Ectodermal cell (in vitro differentiated cells): ENCODE measurements around the gene CEP85L.

Experiments used
- H3K27ac ChIP-seq: 2 replicates; pipeline ENCODE4 v1.7.0; 2013; ENCODE audit warnings: mild to moderate bottlenecking, low read depth, low read length; ENCODE audit not compliant: insufficient read depth, poor library complexity, severe bottlenecking
- H3K27me3 ChIP-seq: 2 replicates; pipeline ENCODE4 v1.7.0; 2013; ENCODE audit warnings: mild to moderate bottlenecking, low read length; ENCODE audit not compliant: insufficient read depth, control insufficient read depth, poor library complexity, severe bottlenecking
- H3K36me3 ChIP-seq: one replicate; pipeline ENCODE4 v1.7.0; 2013; ENCODE audit warnings: low read length; ENCODE audit not compliant: control insufficient read depth, insufficient read depth
- H3K4me1 ChIP-seq: one replicate; pipeline ENCODE4 v1.7.0; 2013; ENCODE audit warnings: low read length; ENCODE audit not compliant: control insufficient read depth, insufficient read depth
- H3K4me3 ChIP-seq: 2 replicates; pipeline ENCODE4 v1.7.0; 2013; ENCODE audit warnings: low read depth, low read length, control low read depth; ENCODE audit not compliant: insufficient read depth
- H3K9me3 ChIP-seq: 2 replicates; pipeline ENCODE4 v1.7.0; 2013; ENCODE audit warnings: mild to moderate bottlenecking, low read length, moderate library complexity; ENCODE audit not compliant: control insufficient read depth
- WGBS, 2 experiments: methylation state at CpG; one replicate each; pipeline ENCODE4 v1.1.7; 2013; ENCODE audit warnings: missing lambda C conversion rate in 2 of 2; 5-methylcytosine and 5-hydroxymethylcytosine counted together

Gene CEP85L

DNA sequence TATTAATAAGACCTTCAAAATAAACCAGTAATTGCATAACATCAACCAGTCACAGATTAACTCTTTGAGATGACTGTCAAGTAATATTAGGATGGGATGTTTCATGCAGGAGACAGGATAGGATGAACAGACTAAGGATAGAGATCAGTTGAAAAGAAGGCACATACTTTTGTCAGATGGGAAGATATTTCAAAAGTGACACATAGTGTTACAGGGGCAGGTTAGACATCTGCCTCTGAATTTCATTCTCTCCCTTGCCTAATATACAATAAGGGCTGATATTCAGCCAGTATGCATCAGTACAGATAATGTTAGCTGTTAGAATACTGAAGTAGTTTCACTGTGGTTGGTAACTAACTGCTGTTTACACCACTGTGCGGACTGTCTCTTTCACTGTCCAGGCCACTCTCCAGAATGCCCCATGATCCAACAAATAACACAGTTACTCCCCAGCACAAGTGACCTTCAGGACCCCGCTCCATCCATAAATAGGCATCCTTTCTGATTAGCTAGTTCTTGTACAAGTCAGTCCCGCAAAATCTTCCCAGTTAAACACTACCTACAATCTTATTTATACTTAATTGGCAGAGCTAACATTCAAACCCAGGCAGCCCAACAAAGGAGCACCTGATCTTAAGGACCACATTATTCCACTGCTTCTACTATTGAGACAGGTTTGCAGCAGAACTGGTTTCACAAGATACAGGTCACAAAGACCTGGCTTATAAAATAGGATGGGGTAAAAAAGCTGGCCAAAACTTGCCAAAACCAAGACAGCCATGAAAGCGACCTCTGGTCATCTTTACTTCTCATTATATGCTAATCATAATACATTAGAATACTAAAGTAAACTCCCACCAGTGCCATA lies 125.2 kb downstream of the CEP85L start:
- no peaks in the 10 kb centered on the region for H3K27me3 ChIP-seq
- H3K4me3 ChIP-seq = no peak overlapping the region
- no peak overlapping the region for H3K27ac ChIP-seq
- H3K4me1 ChIP-seq = no peaks in the 10 kb centered on the region
- H3K9me3 ChIP-seq = no peaks in the 10 kb centered on the region
- 86 to 97% methylated on average over 4 of the region's 4 CpGs for WGBS, 2 experiments
- no peaks in the 10 kb centered on the region for H3K36me3 ChIP-seq

DNA sequence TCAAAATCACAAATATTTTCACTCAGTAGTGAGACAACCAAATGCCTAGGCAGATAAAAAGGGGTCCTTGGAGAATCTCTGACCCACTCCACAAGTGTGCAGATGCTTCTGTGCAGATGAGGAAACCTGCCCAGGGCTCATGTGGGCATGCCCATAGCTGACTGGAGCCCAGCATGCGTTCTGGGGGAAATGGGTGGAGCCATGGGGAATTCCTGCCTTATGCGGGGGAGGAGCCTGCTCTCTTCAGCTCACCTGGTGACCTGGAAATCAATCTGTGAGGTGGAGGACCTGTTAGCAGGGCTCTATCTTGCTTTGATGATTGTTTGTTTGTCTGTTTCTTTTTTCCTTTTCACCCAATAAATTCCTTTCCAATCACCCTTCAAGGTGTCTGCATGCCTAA lies 126.7 kb downstream of the CEP85L start:
- Histone ChIP-seq H3K27me3 (no peaks in the 10 kb centered on the region), H3K4me1 (no peaks in the 10 kb centered on the region), H3K4me3 (no peak overlapping the region), H3K36me3 (no peaks in the 10 kb centered on the region), H3K9me3 (no peaks in the 10 kb centered on the region), H3K27ac (no peak overlapping the region)
- 83% methylated on average over 2 of the region's 2 CpGs for WGBS, 2 experiments

DNA sequence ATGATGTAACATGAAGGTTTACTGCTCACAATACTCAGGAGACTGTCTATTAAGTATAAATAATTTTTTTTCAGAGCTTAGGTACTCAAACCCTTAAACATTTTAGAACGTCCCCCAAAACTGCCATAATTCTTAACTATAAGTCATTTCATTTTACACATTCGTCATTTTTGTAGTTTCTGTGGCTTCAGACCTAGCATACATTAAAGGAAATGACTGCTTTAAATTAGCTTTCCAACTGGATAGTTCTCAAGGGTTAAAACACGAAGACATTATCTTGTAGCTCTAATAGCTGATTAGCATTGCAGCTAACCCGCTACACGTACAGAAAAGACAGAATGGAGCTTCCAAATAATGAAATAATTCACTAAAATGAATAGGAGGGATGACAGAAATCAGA lies 128.2 kb downstream of the CEP85L start:
- no peaks in the 10 kb centered on the region for H3K36me3 ChIP-seq
- WGBS, 2 experiments = 93 to 95% methylated on average over 5 of the region's 5 CpGs
- no peak overlapping the region for H3K4me3 ChIP-seq
- H3K4me1 ChIP-seq = no peaks in the 10 kb centered on the region
- H3K9me3 ChIP-seq = no peaks in the 10 kb centered on the region
- H3K27ac ChIP-seq = no peak overlapping the region
- no peaks in the 10 kb centered on the region for H3K27me3 ChIP-seq

DNA sequence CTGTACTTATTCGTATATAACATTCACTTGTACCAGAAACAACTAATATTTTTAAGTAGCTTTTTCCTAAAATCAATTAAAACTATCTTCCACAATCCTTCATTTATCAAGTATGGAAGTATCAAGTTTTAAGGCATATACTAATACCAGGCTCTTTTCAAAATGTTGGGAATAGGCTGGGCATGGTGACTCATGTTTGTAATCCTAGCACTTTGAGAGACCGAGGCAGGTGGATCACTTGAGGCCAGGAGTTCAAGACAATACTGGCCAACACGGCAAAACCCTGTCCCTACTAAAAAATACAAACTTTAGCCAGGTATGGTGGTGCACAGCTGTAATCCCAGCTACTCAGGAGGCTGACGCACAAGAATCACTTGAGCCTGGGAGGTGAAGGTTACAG lies 129.0 kb downstream of the CEP85L start:
- no peak overlapping the region for H3K4me3 ChIP-seq
- no peaks in the 10 kb centered on the region for H3K4me1 ChIP-seq
- no peaks in the 10 kb centered on the region for H3K27me3 ChIP-seq
- 92 to 97% methylated on average over 4 of the region's 4 CpGs for WGBS, 2 experiments
- no peaks in the 10 kb centered on the region for H3K36me3 ChIP-seq
- no peaks in the 10 kb centered on the region for H3K9me3 ChIP-seq
- no peak overlapping the region for H3K27ac ChIP-seq

DNA sequence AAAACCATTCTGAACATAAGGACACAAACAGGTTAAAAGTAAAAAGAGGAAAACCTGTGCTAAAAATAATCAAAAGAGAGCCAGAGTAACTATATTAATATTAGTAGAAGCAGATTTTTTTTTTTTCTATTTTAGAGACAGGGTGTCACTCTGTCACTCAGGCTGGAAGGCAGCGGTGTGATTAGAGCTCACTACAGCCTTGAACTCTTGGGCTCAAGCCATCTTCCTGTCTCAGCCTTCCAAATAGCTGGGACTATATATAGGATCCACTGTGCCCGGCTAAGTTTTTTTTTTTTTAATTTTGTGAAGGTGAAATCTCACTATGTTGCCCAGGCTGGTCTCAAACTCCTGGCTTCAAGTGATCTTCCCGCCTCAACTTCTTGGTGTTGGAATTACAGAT lies 136.7 kb downstream of the CEP85L start:
- Histone ChIP-seq H3K4me1 (no peaks in the 10 kb centered on the region), H3K36me3 (no peaks in the 10 kb centered on the region), H3K9me3 (no peaks in the 10 kb centered on the region), H3K27ac (no peak overlapping the region), H3K4me3 (no peak overlapping the region), H3K27me3 (no peaks in the 10 kb centered on the region)
- 89 to 97% methylated on average over 3 of the region's 3 CpGs for WGBS, 2 experiments

DNA sequence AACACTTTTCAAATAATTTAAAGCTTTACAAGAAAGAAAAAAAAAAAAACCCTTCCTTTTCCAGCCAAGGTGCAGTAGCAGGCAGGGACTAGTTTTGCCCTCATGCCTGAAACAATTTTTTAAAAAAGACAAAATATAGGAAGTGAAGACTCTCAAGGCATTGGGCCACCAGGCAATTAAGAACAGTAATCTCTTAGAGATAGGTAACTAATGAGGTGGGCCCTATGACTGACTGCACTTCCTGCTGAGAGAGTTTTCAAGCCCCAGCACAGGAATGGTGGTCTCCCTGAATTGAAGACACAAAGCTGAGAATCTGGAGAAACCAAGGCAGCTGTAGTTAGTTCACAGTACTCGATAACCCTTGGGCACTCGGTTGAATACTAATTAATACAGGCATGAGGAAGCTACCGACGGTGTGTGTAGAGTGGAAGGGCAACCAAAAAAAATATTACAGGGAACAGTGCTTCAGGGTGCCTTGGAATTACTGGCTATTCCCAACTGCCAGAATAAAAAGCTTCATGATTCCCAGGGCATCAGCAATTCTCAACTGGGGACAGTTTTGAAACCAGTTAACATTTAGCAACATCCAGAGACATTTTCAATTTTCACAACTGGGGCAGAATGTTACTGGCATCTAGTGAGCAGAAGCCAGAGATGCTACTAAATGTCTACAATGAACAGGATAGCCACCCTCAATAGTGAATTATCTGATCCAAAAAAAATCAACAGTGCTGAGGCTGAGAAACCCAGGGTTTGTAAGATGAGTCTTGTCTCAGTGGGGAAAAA lies 139.3 kb downstream of the CEP85L start:
- H3K27me3 ChIP-seq = no peaks in the 10 kb centered on the region

DNA sequence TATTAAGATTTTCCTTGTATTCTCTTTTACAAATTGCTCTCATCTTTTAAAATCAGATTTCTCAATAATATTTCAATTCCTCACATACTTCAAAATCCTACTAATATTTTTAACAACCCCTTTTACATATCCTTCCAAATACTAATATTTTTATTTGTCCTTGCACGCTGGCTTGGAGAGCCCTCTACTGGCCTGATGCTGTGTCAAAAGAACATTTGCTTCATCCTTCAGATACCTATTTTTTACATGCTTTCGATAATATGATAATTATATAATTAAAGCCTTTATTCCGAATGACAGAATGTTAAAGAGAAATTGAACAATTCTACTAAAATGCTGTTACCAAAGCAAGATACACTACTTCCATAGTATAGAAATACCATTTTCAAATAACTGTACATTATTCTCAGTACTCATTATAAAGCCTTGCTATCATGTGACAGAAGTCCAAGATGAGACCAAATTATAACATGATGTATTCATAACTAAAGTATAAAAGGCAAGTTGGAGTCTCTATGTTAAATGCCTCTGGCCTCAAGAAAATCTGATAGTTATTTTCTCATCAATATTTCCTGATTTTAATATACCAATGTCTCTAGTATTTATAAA lies 142.3 kb downstream of the CEP85L start:
- WGBS, 2 experiments = 11 to 48% methylated on average over 1 to 2 of the region's 3 CpGs
- no peak overlapping the region for H3K4me3 ChIP-seq

More for the DNA sequence above, 139.3 kb downstream of the CEP85L start:
- Histone ChIP-seq H3K9me3 (no peaks in the 10 kb centered on the region), H3K36me3 (no peaks in the 10 kb centered on the region), H3K4me3 (no peak overlapping the region), H3K4me1 (no peaks in the 10 kb centered on the region), H3K27ac (no peak overlapping the region)
- WGBS, 2 experiments = 92% methylated on average over 4 of the region's 4 CpGs

DNA sequence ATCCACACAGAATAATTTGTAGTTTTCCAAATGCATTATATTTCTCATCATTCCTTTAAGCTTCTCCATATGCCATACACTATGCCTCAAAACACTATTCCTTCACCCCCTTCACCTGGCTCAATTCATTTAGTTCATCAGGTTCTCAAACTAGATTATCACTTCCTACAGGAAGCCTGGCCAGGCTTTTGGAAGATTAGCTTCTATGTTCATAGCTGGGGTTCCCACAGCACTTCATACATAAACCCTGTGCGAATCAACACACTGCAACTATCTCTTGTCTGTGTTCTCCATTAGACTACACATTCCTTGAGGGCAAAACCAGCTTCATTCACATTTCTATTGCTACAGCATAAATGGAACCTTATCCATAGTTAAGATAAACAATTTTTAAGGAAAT lies 143.8 kb downstream of the CEP85L start:
- H3K4me3 ChIP-seq = no peak overlapping the region
- H3K27ac ChIP-seq = no peak overlapping the region
- no peaks in the 10 kb centered on the region for H3K4me1 ChIP-seq
- 86 to 97% methylated on average over 1 of the region's 1 CpG for WGBS, 2 experiments
- no peaks in the 10 kb centered on the region for H3K9me3 ChIP-seq
- H3K36me3 ChIP-seq = no peaks in the 10 kb centered on the region
- no peaks in the 10 kb centered on the region for H3K27me3 ChIP-seq

More for the DNA sequence above, 142.3 kb downstream of the CEP85L start:
- no peaks in the 10 kb centered on the region for H3K36me3 ChIP-seq
- H3K27me3 ChIP-seq = no peaks in the 10 kb centered on the region
- H3K4me1 ChIP-seq = no peaks in the 10 kb centered on the region
- no peak overlapping the region for H3K27ac ChIP-seq
- no peaks in the 10 kb centered on the region for H3K9me3 ChIP-seq

DNA sequence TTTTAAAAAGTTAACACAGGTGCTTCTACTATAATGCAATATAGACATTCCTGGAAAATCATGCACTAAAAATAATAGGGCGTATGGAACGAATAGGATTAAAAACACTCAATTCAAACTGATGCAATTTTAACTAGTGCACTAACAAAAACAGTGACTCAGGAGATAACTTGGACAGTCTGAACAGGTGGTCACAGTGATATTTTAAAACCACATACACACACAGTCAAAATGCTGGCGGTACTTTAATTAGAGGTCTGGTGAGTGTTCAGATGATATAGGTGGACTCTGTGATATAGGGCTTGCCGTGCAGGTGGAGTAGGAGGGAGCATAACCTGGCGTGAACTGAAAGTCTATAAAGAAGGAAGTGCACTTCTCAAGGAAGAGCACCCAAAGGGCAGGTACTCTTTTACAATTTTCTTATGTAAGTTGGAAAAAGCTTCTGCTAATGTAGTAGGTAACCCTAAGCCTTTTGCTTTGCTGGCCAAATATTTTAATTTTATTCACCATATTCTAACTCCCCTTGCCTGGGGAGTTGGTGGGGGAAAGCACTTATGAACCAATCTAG lies 145.2 kb downstream of the CEP85L start:
- H3K36me3 ChIP-seq = no peaks in the 10 kb centered on the region

DNA sequence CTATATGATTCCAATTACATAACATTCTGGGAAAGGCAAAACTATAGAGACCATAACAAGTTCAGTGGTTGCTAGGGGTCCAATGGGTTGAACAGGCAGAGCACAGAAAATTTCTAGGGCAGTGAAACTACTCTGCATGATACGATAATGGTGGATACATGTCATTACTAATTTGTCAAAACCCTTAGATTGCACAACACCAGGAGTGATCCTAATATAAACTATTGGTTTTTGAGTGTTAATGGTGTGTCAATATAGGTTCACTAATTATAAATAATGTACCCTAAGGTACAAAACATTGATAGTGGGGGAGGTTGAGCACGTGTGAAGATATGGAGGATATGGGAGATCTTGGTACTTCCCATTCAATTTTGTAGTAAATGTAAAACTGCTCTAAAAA lies 145.7 kb downstream of the CEP85L start:
- no peak overlapping the region for H3K27ac ChIP-seq
- no peaks in the 10 kb centered on the region for H3K27me3 ChIP-seq
- 95% methylated on average over 2 of the region's 2 CpGs; no CpG with 5 or more reads in 1 of the 2 experiments for WGBS, 2 experiments
- no peak overlapping the region for H3K4me3 ChIP-seq
- no peaks in the 10 kb centered on the region for H3K4me1 ChIP-seq
- no peaks in the 10 kb centered on the region for H3K9me3 ChIP-seq
- H3K36me3 ChIP-seq = no peaks in the 10 kb centered on the region

More for the DNA sequence above, 145.2 kb downstream of the CEP85L start:
- Histone ChIP-seq H3K27me3 (no peaks in the 10 kb centered on the region), H3K9me3 (no peaks in the 10 kb centered on the region), H3K4me3 (no peak overlapping the region), H3K27ac (no peak overlapping the region), H3K4me1 (no peaks in the 10 kb centered on the region)
- WGBS, 2 experiments = 91 to 94% methylated on average over 5 of the region's 5 CpGs
